ENCODE results near the gene AGBL1. TPM values are rescaled to one million over a fixed set of nuclear protein-coding genes. Genes with fewer than 3 reads are reported as not detected.
A peak's percentile ranks its signal among the peaks of the same experiment; 100 is the strongest.

The AGBL1 gene
- total RNA-seq, 1 experiment from 2014 or later = not detected

- H3K9ac ChIP-seq (ENCODE audit: extremely low read depth, insufficient read length, low read length) = no peak overlapping the region
- DNase-seq = no peak
- H3K23ac ChIP-seq (ENCODE audit: insufficient read length, low read depth, low read length) = no peak overlapping the region
- no peak overlapping the region for H3T11ph ChIP-seq (ENCODE audit: low read length)
- no peak overlapping the region for H3K4me3 Mint-ChIP-seq
- WGBS (ENCODE audit: extremely low coverage, insufficient read length, low lambda C conversion rate) = no CpG with 5 or more reads among the region's 2 CpGs
- H3K79me1 ChIP-seq (ENCODE audit: insufficient read depth, low read depth, low read length, poor library complexity, severe bottlenecking) = no peaks in the 10 kb centered on the region
- H3K56ac ChIP-seq (ENCODE audit: insufficient read length, low read depth, low read length) = no peak overlapping the region
- no peak overlapping the region for H3K14ac ChIP-seq (ENCODE audit: insufficient read depth, low read length)
- H2BK15ac ChIP-seq (ENCODE audit: low read depth, low read length) = no peak overlapping the region
- H3K23me2 ChIP-seq (ENCODE audit: insufficient read length, low read depth, low read length, poor library complexity, severe bottlenecking) = no peaks in the 10 kb centered on the region
- no peak overlapping the region for H2BK120ac ChIP-seq (ENCODE audit: low read depth, low read length, poor library complexity, severe bottlenecking)
- no peak overlapping the region for H2BK20ac ChIP-seq (ENCODE audit: low read depth, low read length, poor library complexity, severe bottlenecking)
- H3K9me3 ChIP-seq (ENCODE audit: control insufficient read depth, low read depth, low read length) = no peaks in the 10 kb centered on the region
- H4K8ac ChIP-seq (replicated peaks; ENCODE audit: insufficient read length, low read depth, low read length) = no peak overlapping the region
- H3K4me1 Mint-ChIP-seq = peaks cover 43 to 46% of the 10 kb centered on the region in 2 experiments
- peak overlapping the region; percentile 6 to 55 (median 27); a peak in 2 of 7 replicates for H3K27ac Mint-ChIP-seq
- no peak overlapping the region for H3K18ac ChIP-seq (ENCODE audit: insufficient read length, low read depth, low read length)
- H2AK5ac ChIP-seq (ENCODE audit: insufficient read length, low read length) = no peak overlapping the region
- peaks cover 25% of the 10 kb centered on the region in 2 experiments for H3K9me3 Mint-ChIP-seq
- no peak overlapping the region for H3K27ac ChIP-seq (ENCODE audit: insufficient read length, low read depth, low read length)
- no peak for TF ChIP-seq CTCF (conservative IDR thresholded peaks at IDR 0.05)
- H3K36me3 Mint-ChIP-seq (ENCODE audit: insufficient read depth in 1 of 3, low read depth in 3 of 3) = peaks cover 10 to 38% (median 15%) of the 10 kb centered on the region in 3 experiments
- no peak overlapping the region for H2BK5ac ChIP-seq (ENCODE audit: insufficient read length, low read length)
- H3K27me3 ChIP-seq (ENCODE audit: insufficient read depth, low read length) = no peaks in the 10 kb centered on the region
- H2AFZ ChIP-seq (ENCODE audit: low read length) = no peak overlapping the region
- H3K4ac ChIP-seq (ENCODE audit: low read depth, low read length) = no peak overlapping the region
- no peaks in the 10 kb centered on the region for H4K20me1 ChIP-seq (ENCODE audit: control insufficient read depth, insufficient read depth, insufficient read length)
- H3K4me1 ChIP-seq (ENCODE audit: insufficient read depth, low read length) = peaks cover 2% of the 10 kb centered on the region; the same call in 1 of the 2 replicates
- H3K79me2 ChIP-seq (ENCODE audit: insufficient read depth, low read length) = no peaks in the 10 kb centered on the region
- H3K4me2 ChIP-seq (ENCODE audit: insufficient read depth, insufficient read length, low read length) = no peak overlapping the region
- H3K27me3 Mint-ChIP-seq (ENCODE audit: low read depth) = no peaks in the 10 kb centered on the region; the same call in 1 of the 2 replicates
- no peak overlapping the region for H4K91ac ChIP-seq (ENCODE audit: insufficient read length, low read depth, low read length)
- no peak overlapping the region for H2BK12ac ChIP-seq (ENCODE audit: insufficient read length, low read depth, low read length)
- H4K5ac ChIP-seq (ENCODE audit: insufficient read length, low read depth, low read length) = no peak overlapping the region
These were observed 508.7 kb downstream of the AGBL1 start for GRCh38 chr15:86588413-86588812.

Data from H9 (cell line).